Prostate gland (tissue), 2 donors: ENCODE results near the gene NR5A2.

Experiments used
- POLR2AphosphoS5 ChIP-seq: sonication (generic); formaldehyde crosslinking; IDR thresholded peaks from one replicate; pipeline ENCODE4 v1.6.1; 2017; ENCODE audit warnings: antibody characterized with exemption
- TF ChIP-seq, protein P1 (sequence below), 4 experiments: fragments of 200-600 bp in 2 of 4; fragments of 450-650 bp in 2 of 4; sonication (generic) in 2 of 4; IDR thresholded peaks; 1 replicate in 3 of 4; 2 replicates in 1 of 4; pipeline ENCODE4 v1.5.1; 2016 to 2019; ENCODE audit warnings: antibody characterized with exemption in 4 of 4, mild to moderate bottlenecking in 2 of 4, moderate library complexity in 2 of 4

- TF ChIP-seq, protein P1, sequence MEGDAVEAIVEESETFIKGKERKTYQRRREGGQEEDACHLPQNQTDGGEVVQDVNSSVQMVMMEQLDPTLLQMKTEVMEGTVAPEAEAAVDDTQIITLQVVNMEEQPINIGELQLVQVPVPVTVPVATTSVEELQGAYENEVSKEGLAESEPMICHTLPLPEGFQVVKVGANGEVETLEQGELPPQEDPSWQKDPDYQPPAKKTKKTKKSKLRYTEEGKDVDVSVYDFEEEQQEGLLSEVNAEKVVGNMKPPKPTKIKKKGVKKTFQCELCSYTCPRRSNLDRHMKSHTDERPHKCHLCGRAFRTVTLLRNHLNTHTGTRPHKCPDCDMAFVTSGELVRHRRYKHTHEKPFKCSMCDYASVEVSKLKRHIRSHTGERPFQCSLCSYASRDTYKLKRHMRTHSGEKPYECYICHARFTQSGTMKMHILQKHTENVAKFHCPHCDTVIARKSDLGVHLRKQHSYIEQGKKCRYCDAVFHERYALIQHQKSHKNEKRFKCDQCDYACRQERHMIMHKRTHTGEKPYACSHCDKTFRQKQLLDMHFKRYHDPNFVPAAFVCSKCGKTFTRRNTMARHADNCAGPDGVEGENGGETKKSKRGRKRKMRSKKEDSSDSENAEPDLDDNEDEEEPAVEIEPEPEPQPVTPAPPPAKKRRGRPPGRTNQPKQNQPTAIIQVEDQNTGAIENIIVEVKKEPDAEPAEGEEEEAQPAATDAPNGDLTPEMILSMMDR (IDR thresholded peaks at IDR 0.05), result no peak
- no peak for TF ChIP-seq POLR2AphosphoS5
Measured at GRCh38 chr1:200051620-200052019, 24.1 kb downstream of the NR5A2 start.
